ENCODE measurements around the gene ZBTB7C. TPM values are rescaled to one million over a fixed set of nuclear protein-coding genes. Genes with fewer than 3 reads are reported as not detected.

The ZBTB7C gene
- total RNA-seq, 1 donor from 2014 or later = 0.15 TPM

DNA sequence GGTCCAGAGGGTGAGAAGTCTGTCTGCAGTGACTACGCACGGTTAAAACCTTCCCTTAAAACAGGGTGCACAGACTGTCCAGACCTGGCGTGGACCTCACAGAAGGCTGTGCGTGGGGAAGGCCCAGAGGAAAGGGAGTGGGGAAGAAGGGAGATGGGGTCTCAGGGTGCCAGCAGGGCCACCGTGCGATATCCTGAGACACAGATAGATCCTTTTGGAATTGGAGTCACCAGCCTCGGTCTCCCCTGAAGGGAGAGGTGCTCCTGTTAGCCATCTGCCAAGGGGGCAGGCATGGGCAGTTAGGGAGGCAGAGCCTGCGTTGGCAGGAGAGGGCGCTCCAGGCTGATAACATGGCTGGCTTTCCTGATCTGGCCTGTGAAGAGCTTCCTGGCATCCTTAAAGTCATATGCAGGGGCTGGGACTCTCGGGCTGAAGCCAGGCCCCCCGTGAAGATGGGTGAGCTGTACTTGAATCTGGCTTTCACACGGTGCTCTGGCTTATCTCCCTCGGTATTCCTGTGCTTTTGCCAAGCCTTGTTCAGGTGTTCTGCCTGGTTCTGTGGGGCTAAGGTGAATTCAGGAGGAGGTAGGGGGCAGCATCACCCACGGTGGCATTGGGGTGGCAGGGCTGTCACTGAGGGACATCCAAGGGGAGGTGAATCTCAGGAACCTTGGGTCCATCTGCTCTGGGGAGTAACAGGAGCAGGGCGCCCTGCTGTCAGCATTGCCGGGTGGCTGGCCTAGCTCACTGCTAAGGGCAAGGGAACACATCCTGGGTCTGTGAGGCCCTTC lies 371.5 kb downstream of the ZBTB7C start:
- H3K36me3 ChIP-seq = no peaks in the 10 kb centered on the region
- Mint-ChIP-seq H3K36me3 (no peaks in the 10 kb centered on the region), H3K9me3 (no peaks in the 10 kb centered on the region), H3K27me3 (ENCODE audit: insufficient read depth, low read depth) (peaks cover 10% of the 10 kb centered on the region), H3K4me1 (peaks cover 5% of the 10 kb centered on the region), H3K27ac (no peak overlapping the region), H3K4me3 (no peak overlapping the region)
- no peak overlapping the region for H3K27ac ChIP-seq
- no peaks in the 10 kb centered on the region for H3K4me1 ChIP-seq
- H3K4me3 ChIP-seq = no peak overlapping the region
- no peaks in the 10 kb centered on the region for H3K9me3 ChIP-seq (ENCODE audit: low read depth)
- H3K9ac ChIP-seq = no peak overlapping the region
- H4K20me1 ChIP-seq (ENCODE audit: low read depth) = no peaks in the 10 kb centered on the region
- H3K4me2 ChIP-seq = no peak overlapping the region
- no peaks in the 10 kb centered on the region for H3K79me2 ChIP-seq (ENCODE audit: low read depth)
- no peaks in the 10 kb centered on the region for H3F3A ChIP-seq (ENCODE audit: low read depth)
- no peak overlapping the region for H2AFZ ChIP-seq (replicated peaks)
- peak; percentile 56 for DNase-seq (ENCODE audit: low spot score)
- no peaks in the 10 kb centered on the region for H3K27me3 ChIP-seq
- TF ChIP-seq EZH2phosphoT487 (IDR thresholded peaks at IDR 0.05) = no peak
- TF ChIP-seq, protein P1, sequence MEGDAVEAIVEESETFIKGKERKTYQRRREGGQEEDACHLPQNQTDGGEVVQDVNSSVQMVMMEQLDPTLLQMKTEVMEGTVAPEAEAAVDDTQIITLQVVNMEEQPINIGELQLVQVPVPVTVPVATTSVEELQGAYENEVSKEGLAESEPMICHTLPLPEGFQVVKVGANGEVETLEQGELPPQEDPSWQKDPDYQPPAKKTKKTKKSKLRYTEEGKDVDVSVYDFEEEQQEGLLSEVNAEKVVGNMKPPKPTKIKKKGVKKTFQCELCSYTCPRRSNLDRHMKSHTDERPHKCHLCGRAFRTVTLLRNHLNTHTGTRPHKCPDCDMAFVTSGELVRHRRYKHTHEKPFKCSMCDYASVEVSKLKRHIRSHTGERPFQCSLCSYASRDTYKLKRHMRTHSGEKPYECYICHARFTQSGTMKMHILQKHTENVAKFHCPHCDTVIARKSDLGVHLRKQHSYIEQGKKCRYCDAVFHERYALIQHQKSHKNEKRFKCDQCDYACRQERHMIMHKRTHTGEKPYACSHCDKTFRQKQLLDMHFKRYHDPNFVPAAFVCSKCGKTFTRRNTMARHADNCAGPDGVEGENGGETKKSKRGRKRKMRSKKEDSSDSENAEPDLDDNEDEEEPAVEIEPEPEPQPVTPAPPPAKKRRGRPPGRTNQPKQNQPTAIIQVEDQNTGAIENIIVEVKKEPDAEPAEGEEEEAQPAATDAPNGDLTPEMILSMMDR (IDR thresholded peaks at IDR 0.05) = peak; percentile 61

DNA sequence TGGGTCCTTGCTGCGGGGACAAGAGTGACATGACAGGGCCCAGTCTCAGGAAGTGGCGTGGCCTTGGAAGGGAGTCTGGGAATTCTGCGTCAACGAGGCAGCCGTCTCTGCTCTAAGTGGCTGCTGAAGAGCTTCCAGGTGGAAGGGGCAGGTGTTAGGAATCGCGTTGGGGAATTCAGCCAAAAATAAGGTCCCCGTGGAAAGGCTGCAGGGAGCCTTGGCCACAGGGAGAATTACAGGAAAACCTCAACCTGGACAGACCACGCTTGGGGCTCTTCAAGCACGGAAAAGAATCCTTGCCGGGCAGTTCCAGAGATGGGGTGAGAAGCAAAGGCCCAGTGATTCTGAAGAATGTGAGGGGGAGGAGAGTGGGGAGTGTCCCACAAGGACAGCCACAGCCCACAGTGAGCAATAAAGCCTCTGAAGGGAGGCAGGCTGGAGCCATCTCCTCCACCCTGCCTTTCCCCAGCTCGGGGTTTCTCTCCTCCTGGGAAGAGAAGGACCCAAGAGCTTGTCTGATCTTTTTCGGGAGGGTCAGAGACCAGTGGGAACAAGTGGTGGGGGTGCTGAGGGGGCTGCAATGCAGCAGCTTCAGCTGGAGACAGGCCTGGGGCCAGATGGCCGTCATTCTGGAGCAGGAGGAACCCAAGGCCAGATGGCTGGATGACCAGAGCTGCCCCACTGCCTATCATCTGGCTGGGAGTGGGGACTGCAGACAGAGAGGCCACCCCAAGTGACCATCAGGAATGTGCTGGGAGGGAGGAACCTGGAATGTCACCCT lies 372.4 kb downstream of the ZBTB7C start:
- no peak for DNase-seq (ENCODE audit: low spot score)
- Mint-ChIP-seq H3K9me3 (no peaks in the 10 kb centered on the region), H3K27ac (no peak overlapping the region), H3K4me3 (no peak overlapping the region), H3K36me3 (no peaks in the 10 kb centered on the region), H3K4me1 (peaks cover 5% of the 10 kb centered on the region), H3K27me3 (ENCODE audit: insufficient read depth, low read depth) (peaks cover 9% of the 10 kb centered on the region)
- Histone ChIP-seq H4K20me1 (ENCODE audit: low read depth) (no peaks in the 10 kb centered on the region), H3K79me2 (ENCODE audit: low read depth) (no peaks in the 10 kb centered on the region), H3K36me3 (no peaks in the 10 kb centered on the region), H3K4me2 (no peak overlapping the region), H3K4me1 (no peaks in the 10 kb centered on the region), H3K27ac (no peak overlapping the region), H3F3A (ENCODE audit: low read depth) (no peaks in the 10 kb centered on the region), H3K9me3 (ENCODE audit: low read depth) (no peaks in the 10 kb centered on the region), H3K9ac (no peak overlapping the region), H3K27me3 (no peaks in the 10 kb centered on the region), H3K4me3 (no peak overlapping the region), H2AFZ (replicated peaks) (no peak overlapping the region)
- no peak for TF ChIP-seq EZH2 (IDR thresholded peaks at IDR 0.05)
- no peak for TF ChIP-seq EZH2phosphoT487 (IDR thresholded peaks at IDR 0.05)
- TF ChIP-seq, protein P1 (IDR thresholded peaks at IDR 0.05) = no peak

- Histone ChIP-seq H4K20me1 (ENCODE audit: low read depth) (no peaks in the 10 kb centered on the region), H3K27me3 (no peaks in the 10 kb centered on the region), H2AFZ (replicated peaks) (no peak overlapping the region), H3K4me3 (no peak overlapping the region), H3K9ac (no peak overlapping the region), H3K4me1 (peaks cover 4% of the 10 kb centered on the region), H3K27ac (no peak overlapping the region), H3K4me2 (no peak overlapping the region), H3K9me3 (ENCODE audit: low read depth) (no peaks in the 10 kb centered on the region), H3F3A (ENCODE audit: low read depth) (no peaks in the 10 kb centered on the region), H3K36me3 (no peaks in the 10 kb centered on the region), H3K79me2 (ENCODE audit: low read depth) (no peaks in the 10 kb centered on the region)
- H3K27me3 Mint-ChIP-seq (ENCODE audit: insufficient read depth, low read depth) = peaks cover 8% of the 10 kb centered on the region
- H3K36me3 Mint-ChIP-seq = no peaks in the 10 kb centered on the region
- DNase-seq (ENCODE audit: low spot score) = no peak
- no peak overlapping the region for H3K4me3 Mint-ChIP-seq
- H3K27ac Mint-ChIP-seq = no peak overlapping the region
- peaks cover 5% of the 10 kb centered on the region for H3K4me1 Mint-ChIP-seq
- TF ChIP-seq, protein P1 (IDR thresholded peaks at IDR 0.05) = no peak
- no peak for TF ChIP-seq EZH2phosphoT487 (IDR thresholded peaks at IDR 0.05)
- no peak for TF ChIP-seq EZH2 (IDR thresholded peaks at IDR 0.05)
- H3K9me3 Mint-ChIP-seq = no peaks in the 10 kb centered on the region
Observed at GRCh38 chr18:48036226-48036625, 373.0 kb downstream of the ZBTB7C start.
